Prostate gland (tissue), 2 donors: Measurements from ENCODE around the gene GLP1R. TPM values are rescaled to one million over a fixed set of nuclear protein-coding genes. Genes with fewer than 3 reads are reported as not detected.

ENCODE experiments used
- DNase-seq: peaks from one replicate; pipeline ENCODE4 v3.0.0-alpha.2; 2019; ENCODE audit warnings: low spot score
- H3K27ac ChIP-seq, 2 donors: fragments of 200-600 bp; sonication (generic); 2 replicates each; pipeline ENCODE4 v1.5.1; 2017 to 2019
- H3K27me3 ChIP-seq: fragments of 200-600 bp; sonication (generic); replicated peaks from 2 replicates; pipeline ENCODE4 v1.5.1; 2019; ENCODE audit not compliant: insufficient read depth
- H3K36me3 ChIP-seq, 2 donors: fragments of 200-600 bp; sonication (generic); 1 replicate in 1 of 2; 2 replicates in 1 of 2; pipeline versions ENCODE4 v1.5.1 to v1.8.1; 2017 to 2019
- H3K4me1 ChIP-seq: fragments of 200-600 bp; sonication (generic); replicated peaks from 2 replicates; pipeline ENCODE4 v1.5.1; 2019
- H3K4me3 ChIP-seq, 2 donors: fragments of 200-600 bp; sonication (generic); 2 replicates each; pipeline ENCODE4 v1.5.1; 2017 to 2019
- H3K9me3 ChIP-seq: fragments of 200-600 bp; sonication (generic); 2 replicates; pipeline ENCODE4 v1.5.1; 2017
- POLR2A ChIP-seq: fragments of 450-650 bp; IDR thresholded peaks from one replicate; pipeline ENCODE4 v1.6.1; 2016; ENCODE audit warnings: antibody characterized with exemption, mild to moderate bottlenecking
- POLR2AphosphoS5 ChIP-seq: sonication (generic); formaldehyde crosslinking; IDR thresholded peaks from one replicate; pipeline ENCODE4 v1.6.1; 2017; ENCODE audit warnings: antibody characterized with exemption
- WGBS: methylation state at CpG from one replicate; pipeline ENCODE4 v1.1.5; 2018; 5-methylcytosine and 5-hydroxymethylcytosine counted together
- intact Hi-C: fragments of 100-400 bp; cut with DNase I; formaldehyde crosslinking; loops from one replicate; pipeline ENCODE4 v1.14.2; 2022
- total RNA-seq, 2 donors: library from RNA; depleted of rRNA; stranded (reverse); fragments of >200 nt; gene quantifications; one replicate each; pipeline ENCODE4 v1.1.0, GENCODE V29; 2016
- TF ChIP-seq, protein P1 (sequence below), 4 experiments: fragments of 200-600 bp in 2 of 4; fragments of 450-650 bp in 2 of 4; sonication (generic) in 2 of 4; IDR thresholded peaks; 1 replicate in 3 of 4; 2 replicates in 1 of 4; pipeline ENCODE4 v1.5.1; 2016 to 2019; ENCODE audit warnings: antibody characterized with exemption in 4 of 4, mild to moderate bottlenecking in 2 of 4, moderate library complexity in 2 of 4

Gene GLP1R
- total RNA-seq, 2 donors from 2014 or later, result 0.23 TPM; not detected in 1

DNA sequence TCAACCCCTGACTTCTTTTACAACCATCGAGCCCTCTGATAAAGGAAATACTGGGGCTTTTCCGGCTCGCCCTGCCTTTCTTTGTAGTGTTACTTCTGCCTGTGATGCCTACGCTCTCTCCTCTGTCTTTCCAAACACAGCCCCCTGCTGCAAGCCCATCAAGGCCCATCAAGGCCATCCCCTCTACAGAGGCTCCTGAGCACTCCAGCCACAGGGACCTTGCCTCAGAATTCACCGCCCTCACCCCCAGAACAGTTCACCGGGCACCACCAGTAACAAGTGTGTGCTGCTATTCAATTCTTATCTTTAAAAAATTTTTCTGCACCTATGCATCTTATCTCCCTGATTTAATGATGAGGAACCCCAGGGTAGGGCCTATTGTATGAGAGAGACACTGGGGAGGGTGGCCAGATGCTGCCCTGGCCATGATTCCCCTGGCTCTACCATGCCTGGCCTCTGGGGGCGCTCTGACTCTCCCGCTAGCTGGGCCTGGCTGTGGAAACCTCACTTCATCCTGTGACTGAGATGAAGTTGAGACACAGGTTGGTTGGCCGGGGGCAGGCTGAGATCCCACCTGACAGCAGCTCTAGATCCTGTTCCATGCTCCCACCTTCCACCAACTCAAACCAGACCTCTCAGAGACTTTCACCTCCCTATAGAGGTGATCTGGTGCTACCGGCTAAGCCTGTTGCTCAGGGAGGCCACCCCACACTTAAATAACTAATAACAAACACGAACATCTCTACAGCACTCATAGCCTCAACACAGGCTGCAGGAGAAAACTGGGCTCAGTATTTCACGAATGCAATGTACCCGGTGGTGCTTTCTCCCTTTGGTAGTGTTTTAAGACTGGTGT, 19.2 kb upstream of the GLP1R start:
- no peaks in the 10 kb centered on the region for H3K4me1 ChIP-seq
- TF ChIP-seq, protein P1, sequence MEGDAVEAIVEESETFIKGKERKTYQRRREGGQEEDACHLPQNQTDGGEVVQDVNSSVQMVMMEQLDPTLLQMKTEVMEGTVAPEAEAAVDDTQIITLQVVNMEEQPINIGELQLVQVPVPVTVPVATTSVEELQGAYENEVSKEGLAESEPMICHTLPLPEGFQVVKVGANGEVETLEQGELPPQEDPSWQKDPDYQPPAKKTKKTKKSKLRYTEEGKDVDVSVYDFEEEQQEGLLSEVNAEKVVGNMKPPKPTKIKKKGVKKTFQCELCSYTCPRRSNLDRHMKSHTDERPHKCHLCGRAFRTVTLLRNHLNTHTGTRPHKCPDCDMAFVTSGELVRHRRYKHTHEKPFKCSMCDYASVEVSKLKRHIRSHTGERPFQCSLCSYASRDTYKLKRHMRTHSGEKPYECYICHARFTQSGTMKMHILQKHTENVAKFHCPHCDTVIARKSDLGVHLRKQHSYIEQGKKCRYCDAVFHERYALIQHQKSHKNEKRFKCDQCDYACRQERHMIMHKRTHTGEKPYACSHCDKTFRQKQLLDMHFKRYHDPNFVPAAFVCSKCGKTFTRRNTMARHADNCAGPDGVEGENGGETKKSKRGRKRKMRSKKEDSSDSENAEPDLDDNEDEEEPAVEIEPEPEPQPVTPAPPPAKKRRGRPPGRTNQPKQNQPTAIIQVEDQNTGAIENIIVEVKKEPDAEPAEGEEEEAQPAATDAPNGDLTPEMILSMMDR (IDR thresholded peaks at IDR 0.05), result peak in 1 of 4 experiments; percentile 22
- no peak for TF ChIP-seq POLR2A
- H3K27me3 ChIP-seq, result no peaks in the 10 kb centered on the region
- H3K27ac ChIP-seq, result no peak overlapping the region
- H3K36me3 ChIP-seq, result no peaks in the 10 kb centered on the region
- intact Hi-C loops, result no loop called here
- no peak overlapping the region for H3K4me3 ChIP-seq
- no peak for DNase-seq
- H3K9me3 ChIP-seq, result no peaks in the 10 kb centered on the region
- WGBS, result 81% methylated on average over 13 of the region's 13 CpGs

DNA sequence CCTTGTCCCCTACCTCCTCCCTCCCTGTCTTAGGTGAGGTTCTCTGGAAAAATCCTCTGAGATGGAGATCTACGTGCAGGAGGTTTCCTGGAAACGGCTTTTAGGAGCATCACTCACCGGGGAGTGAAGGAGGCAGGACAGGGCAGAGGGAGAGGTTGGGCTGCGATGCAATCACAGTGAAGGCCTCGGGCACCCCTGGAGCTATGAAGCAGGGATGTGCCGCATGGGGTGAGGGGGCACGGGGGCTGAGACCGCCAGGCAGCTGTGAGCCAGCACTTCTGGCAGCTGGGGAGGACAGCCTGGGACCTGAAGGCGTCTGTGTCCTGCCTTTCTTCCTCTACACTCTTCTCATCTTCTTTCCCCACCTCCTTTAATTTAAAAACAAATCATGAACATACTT, 12.9 kb upstream of the GLP1R start:
- TF ChIP-seq POLR2A, result no peak
- TF ChIP-seq, protein P1 (IDR thresholded peaks at IDR 0.05), result no peak
- TF ChIP-seq POLR2AphosphoS5, result no peak
- 51% methylated on average over 9 of the region's 9 CpGs for WGBS
- Histone ChIP-seq H3K27ac (no peak overlapping the region), H3K36me3 (no peaks in the 10 kb centered on the region), H3K4me1 (no peaks in the 10 kb centered on the region), H3K4me3 (no peak overlapping the region), H3K27me3 (peaks cover 5% of the 10 kb centered on the region), H3K9me3 (no peaks in the 10 kb centered on the region)
- intact Hi-C loops, result no loop called here
- DNase-seq, result no peak

DNA sequence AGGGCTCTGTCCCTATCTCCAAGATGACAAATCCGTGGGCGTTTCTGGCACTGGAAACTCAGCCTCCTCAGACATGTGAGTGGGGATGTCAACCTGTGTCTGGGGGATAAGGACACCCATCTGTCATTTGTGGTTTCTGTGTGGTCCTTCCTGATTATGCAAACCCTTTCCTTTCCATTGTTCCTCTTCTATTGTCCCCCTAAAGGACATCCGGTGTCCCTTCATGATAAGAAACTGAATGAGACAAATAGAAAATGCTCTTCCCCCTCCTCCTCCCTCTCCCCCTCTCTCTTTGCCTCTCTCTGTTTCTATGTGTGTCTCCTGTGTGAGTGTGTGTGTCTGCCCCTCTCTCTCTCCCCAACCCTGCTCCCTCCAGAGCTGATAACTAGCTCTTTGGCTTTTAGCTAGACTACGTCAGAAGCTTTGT, 11.5 kb upstream of the GLP1R start:
- no peaks in the 10 kb centered on the region for H3K9me3 ChIP-seq
- TF ChIP-seq, protein P1 (IDR thresholded peaks at IDR 0.05), result no peak
- no peak for TF ChIP-seq POLR2A
- no peak for TF ChIP-seq POLR2AphosphoS5
- H3K4me3 ChIP-seq, result no peak overlapping the region
- no peaks in the 10 kb centered on the region for H3K36me3 ChIP-seq
- no peak for DNase-seq
- no peaks in the 10 kb centered on the region for H3K4me1 ChIP-seq
- intact Hi-C loops, result no loop called here
- 41% methylated on average over 4 of the region's 4 CpGs for WGBS
- no peak overlapping the region for H3K27ac ChIP-seq
- peaks cover 5% of the 10 kb centered on the region for H3K27me3 ChIP-seq

DNA sequence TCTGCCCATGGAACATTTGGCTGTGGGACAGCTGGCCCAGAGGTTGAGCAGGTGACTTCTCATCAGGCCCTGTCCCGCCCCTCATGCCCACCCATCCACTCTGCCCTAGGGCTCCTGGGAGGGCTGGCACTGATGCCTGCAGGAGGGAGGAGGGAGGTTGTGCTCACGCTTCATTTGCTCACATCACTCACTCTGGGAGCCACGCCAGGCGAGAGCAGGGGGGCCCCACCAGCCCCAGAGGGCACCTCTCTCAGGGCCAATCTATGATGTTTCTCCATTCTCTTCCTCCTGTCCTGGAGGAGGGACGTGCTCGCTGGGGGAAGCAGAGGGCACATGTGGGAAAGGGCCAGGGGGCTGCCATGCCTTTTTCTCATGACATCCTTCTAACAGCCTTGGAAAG, 10.9 kb upstream of the GLP1R start:
- no peak for DNase-seq
- Histone ChIP-seq H3K36me3 (no peaks in the 10 kb centered on the region), H3K27ac (no peak overlapping the region), H3K4me3 (no peak overlapping the region), H3K9me3 (no peaks in the 10 kb centered on the region), H3K27me3 (peaks cover 5% of the 10 kb centered on the region), H3K4me1 (no peaks in the 10 kb centered on the region)
- intact Hi-C loops, result no loop called here
- 46% methylated on average over 6 of the region's 6 CpGs for WGBS
- TF ChIP-seq POLR2A (no peak), POLR2AphosphoS5 (no peak)
- TF ChIP-seq, protein P1 (IDR thresholded peaks at IDR 0.05), result no peak

DNA sequence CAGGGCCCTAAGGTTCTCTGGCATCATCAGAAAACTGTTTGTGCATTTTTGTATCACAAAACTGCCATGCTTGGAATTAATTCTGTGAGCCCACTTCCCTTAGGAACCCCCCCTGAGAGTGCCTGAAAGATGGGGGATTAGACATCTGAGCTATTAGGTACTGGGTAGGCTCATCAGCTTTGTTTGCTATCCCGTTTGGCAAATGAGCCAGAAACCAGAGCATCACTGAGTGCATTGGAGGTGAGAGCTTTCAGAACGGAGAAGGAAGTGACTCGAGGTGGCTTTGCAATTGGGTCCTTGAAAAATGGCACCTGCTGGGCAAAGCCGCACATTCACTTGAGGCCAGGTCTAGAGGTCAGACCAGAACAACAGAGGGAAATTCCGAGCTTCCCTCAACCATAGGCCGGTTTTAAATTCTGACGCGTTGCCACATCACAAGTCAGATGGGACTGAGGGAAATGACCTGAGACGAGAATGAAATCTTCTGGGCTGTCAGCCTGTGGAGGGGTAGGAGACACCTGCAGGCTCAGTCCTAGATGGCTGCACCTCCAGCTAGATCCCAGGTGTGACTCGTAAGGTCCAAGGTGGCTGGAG, 8.4 kb upstream of the GLP1R start:
- Histone ChIP-seq H3K9me3 (no peaks in the 10 kb centered on the region), H3K27me3 (peaks cover 5% of the 10 kb centered on the region), H3K4me1 (no peaks in the 10 kb centered on the region), H3K27ac (no peak overlapping the region), H3K4me3 (no peak overlapping the region), H3K36me3 (no peaks in the 10 kb centered on the region)
- TF ChIP-seq POLR2AphosphoS5 (no peak), POLR2A (no peak)
- TF ChIP-seq, protein P1 (IDR thresholded peaks at IDR 0.05), result no peak
- intact Hi-C loops, result no loop called here
- no peak for DNase-seq
- 85% methylated on average over 10 of the region's 10 CpGs for WGBS
